Transverse colon (tissue), 4 donors: ENCODE measurements around the gene MYRIP. TPM values are rescaled to one million over a fixed set of nuclear protein-coding genes. Genes with fewer than 3 reads are reported as not detected.

Experiments
- DNase-seq: peaks from one replicate; pipeline ENCODE4 v3.0.0-alpha.2; 2019
- H3K27ac ChIP-seq, 4 donors: fragments of 200-600 bp; sonication (generic); 2 replicates each; pipeline ENCODE4 v1.5.1; 2016 to 2018; ENCODE audit warnings: inconsistent platforms in 4 of 4
- H3K27me3 ChIP-seq: fragments of 200-600 bp; sonication (generic); 2 replicates; pipeline ENCODE4 v1.5.1; 2017; ENCODE audit warnings: inconsistent platforms
- H3K36me3 ChIP-seq, 4 donors: fragments of 200-600 bp; sonication (generic); 2 replicates each; pipeline ENCODE4 v1.5.1; 2017 to 2019; ENCODE audit warnings: inconsistent platforms in 4 of 4
- H3K4me1 ChIP-seq, 4 donors: fragments of 200-600 bp; sonication (generic); 2 replicates each; pipeline ENCODE4 v1.5.1; 2017 to 2020; ENCODE audit warnings: inconsistent platforms in 4 of 4
- H3K4me3 ChIP-seq, 4 donors: fragments of 200-600 bp; sonication (generic); 1 replicate in 1 of 4; 2 replicates in 3 of 4; pipeline versions ENCODE4 v1.5.1 to v1.6.1; 2017 to 2019; ENCODE audit warnings: inconsistent platforms in 4 of 4
- H3K9me3 ChIP-seq, 2 donors: fragments of 200-600 bp; sonication (generic); 2 replicates each; pipeline ENCODE4 v1.5.1; 2017 to 2019; ENCODE audit warnings: inconsistent platforms in 2 of 2
- EP300 ChIP-seq: sonication (generic); formaldehyde crosslinking; IDR thresholded peaks from one replicate; pipeline ENCODE4 v1.6.1; 2017; ENCODE audit warnings: antibody characterized with exemption, low read depth
- POLR2A ChIP-seq: fragments of 450-650 bp; IDR thresholded peaks from one replicate; pipeline ENCODE4 v1.6.1; 2016; ENCODE audit warnings: antibody characterized with exemption, mild to moderate bottlenecking, moderate library complexity
- POLR2AphosphoS5 ChIP-seq, 3 donors: sonication (generic); formaldehyde crosslinking; IDR thresholded peaks; one replicate each; pipeline ENCODE4 v1.6.1; 2016; ENCODE audit warnings: antibody characterized with exemption in 3 of 3
- WGBS, 2 donors: methylation state at CpG; one replicate each; pipeline ENCODE4 v1.1.5; 2018; ENCODE audit warnings: low coverage in 1 of 2; 5-methylcytosine and 5-hydroxymethylcytosine counted together
- in situ Hi-C, 4 donors: fragments of 200-750 bp; cut with MboI; loops; one replicate each; pipeline versions ENCODE4 v1.15.0 to v1.15.1; 2017; ENCODE audit warnings: low sequenced_read_pairs in 3 of 4, low pct_ligation_motif_present in 1 of 4, low pct_unique_long_range_greater_than_20kb in 1 of 4
- intact Hi-C: fragments of 100-400 bp; cut with DNase I; formaldehyde crosslinking; loops from one replicate; pipeline ENCODE4 v1.15.1; 2023; ENCODE audit warnings: low total_unique reads
- total RNA-seq, 4 donors: library from RNA; depleted of rRNA; stranded (reverse); fragments of >200 nt; gene quantifications; one replicate each; pipeline ENCODE4 v1.1.0, GENCODE V29; 2016
- TF ChIP-seq, protein P1 (sequence below), 5 experiments: fragments of 200-600 bp in 3 of 5; fragments of 450-650 bp in 2 of 5; sonication (generic) in 3 of 5; IDR thresholded peaks; 1 replicate in 2 of 5; 2 replicates in 3 of 5; pipeline ENCODE4 v1.5.1; 2016 to 2017; ENCODE audit warnings: antibody characterized with exemption in 5 of 5, inconsistent platforms in 3 of 5, mild to moderate bottlenecking in 2 of 5, moderate library complexity in 1 of 5

The MYRIP gene
- total RNA-seq, 4 donors from 2014 or later: 2.6 to 19.7 (median 5.4) TPM

GRCh38 chr3:39808467-39809180, 785 bp upstream of the MYRIP start:
- intact Hi-C loops (no loop called here), in situ Hi-C loops (no loop called here)
- peaks cover 52% of the 10 kb centered on the region for H3K27me3 ChIP-seq
- peaks cover 14 to 25% (median 16%) of the 10 kb centered on the region in 4 donors for H3K4me1 ChIP-seq
- WGBS, 2 donors: 10 to 33% methylated on average over 6 to 26 of the region's 26 CpGs
- H3K4me3 ChIP-seq: peak overlapping the region in 3 of 4 donors; percentile 31 to 55 (median 53)
- peak overlapping the region in 3 of 4 donors; percentile 19 to 48 (median 29) for H3K27ac ChIP-seq
- TF ChIP-seq POLR2AphosphoS5 (IDR thresholded peaks at IDR 0.05): no peak
- TF ChIP-seq POLR2A: no peak
- TF ChIP-seq, protein P1, sequence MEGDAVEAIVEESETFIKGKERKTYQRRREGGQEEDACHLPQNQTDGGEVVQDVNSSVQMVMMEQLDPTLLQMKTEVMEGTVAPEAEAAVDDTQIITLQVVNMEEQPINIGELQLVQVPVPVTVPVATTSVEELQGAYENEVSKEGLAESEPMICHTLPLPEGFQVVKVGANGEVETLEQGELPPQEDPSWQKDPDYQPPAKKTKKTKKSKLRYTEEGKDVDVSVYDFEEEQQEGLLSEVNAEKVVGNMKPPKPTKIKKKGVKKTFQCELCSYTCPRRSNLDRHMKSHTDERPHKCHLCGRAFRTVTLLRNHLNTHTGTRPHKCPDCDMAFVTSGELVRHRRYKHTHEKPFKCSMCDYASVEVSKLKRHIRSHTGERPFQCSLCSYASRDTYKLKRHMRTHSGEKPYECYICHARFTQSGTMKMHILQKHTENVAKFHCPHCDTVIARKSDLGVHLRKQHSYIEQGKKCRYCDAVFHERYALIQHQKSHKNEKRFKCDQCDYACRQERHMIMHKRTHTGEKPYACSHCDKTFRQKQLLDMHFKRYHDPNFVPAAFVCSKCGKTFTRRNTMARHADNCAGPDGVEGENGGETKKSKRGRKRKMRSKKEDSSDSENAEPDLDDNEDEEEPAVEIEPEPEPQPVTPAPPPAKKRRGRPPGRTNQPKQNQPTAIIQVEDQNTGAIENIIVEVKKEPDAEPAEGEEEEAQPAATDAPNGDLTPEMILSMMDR (IDR thresholded peaks at IDR 0.05): no peak
- no peak for TF ChIP-seq EP300
- no peaks in the 10 kb centered on the region for H3K9me3 ChIP-seq
- DNase-seq: no peak
- no peaks in the 10 kb centered on the region for H3K36me3 ChIP-seq

DNA sequence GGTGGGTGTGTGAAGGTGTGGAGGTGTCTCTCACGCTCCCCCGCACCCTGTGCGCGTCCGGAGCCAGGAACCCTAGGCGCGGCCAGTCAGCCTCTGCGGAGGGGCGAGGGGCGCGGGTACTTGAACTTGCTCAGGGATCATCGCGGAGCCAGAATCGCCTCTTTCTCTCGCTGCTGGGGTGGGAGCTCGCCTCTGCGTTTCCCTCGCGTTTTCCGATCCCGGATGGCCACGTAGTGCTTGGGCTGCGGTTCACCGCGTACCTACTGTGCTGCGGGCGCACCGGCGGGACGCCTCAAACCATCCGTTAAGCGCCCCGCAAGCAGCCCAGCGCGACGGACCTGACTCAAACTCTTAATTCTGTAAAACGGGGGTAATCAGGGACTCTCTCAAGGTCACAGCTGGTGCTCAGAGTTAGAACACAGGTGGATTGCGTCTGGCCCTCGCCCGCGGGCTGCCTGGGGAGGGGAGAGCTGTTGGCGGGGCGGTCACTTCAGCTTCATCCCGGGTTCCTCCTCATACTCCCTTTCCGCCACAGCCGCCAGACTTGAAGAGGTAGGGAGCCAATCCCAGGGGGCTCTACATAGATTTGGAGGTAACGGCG, 686 bp downstream of the MYRIP start:
- in situ Hi-C loops (no loop called here), intact Hi-C loops (no loop called here)
- H3K4me3 ChIP-seq: peak overlapping the region; percentile 30 to 65 (median 48)
- TF ChIP-seq, protein P1 (IDR thresholded peaks at IDR 0.05): no peak
- TF ChIP-seq POLR2A: no peak
- no peak for TF ChIP-seq POLR2AphosphoS5 (IDR thresholded peaks at IDR 0.05)
- TF ChIP-seq EP300: no peak
- no peak for DNase-seq
- peak overlapping the region; percentile 11 to 66 (median 30) for H3K27ac ChIP-seq
- 2% methylated on average over 32 of the region's 48 CpGs; no CpG with 5 or more reads in 1 of the 2 donors for WGBS, 2 donors
- H3K27me3 ChIP-seq: peaks cover 52% of the 10 kb centered on the region
- peaks cover 14 to 25% (median 16%) of the 10 kb centered on the region in 4 donors for H3K4me1 ChIP-seq
- H3K36me3 ChIP-seq: no peaks in the 10 kb centered on the region
- H3K9me3 ChIP-seq: no peaks in the 10 kb centered on the region

DNA sequence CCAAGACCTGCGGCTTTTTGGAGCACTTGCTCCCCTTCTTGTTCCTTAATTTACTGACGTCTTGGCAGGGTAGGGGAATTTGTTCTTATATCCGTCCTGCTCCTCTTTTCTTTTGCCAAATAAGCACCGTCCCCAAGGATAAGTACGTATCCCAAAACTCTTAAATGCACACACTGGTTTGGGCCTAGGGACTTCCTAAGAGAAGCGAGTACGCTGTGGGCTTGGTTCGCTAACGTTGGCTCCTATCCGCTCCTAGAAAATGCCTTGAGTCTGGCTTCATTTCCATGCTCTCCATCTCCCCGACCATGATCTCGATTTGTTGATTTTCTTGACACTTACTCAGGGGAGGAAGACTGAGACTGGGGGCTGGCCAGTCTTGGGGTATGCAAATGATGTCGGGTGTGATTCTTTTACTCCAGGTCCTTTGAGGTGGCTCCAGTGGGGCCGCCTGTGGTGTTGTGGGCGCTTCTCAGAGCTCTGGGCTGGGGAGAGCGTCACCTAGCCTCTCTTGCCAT, 1.3 kb downstream of the MYRIP start:
- no peak for DNase-seq
- Histone ChIP-seq H3K9me3 (no peaks in the 10 kb centered on the region), H3K36me3 (no peaks in the 10 kb centered on the region), H3K4me3 (peak overlapping the region in 3 of 4 donors; percentile 43 to 65 (median 53)), H3K27ac (no peak overlapping the region), H3K27me3 (peaks cover 52% of the 10 kb centered on the region), H3K4me1 (peaks cover 14 to 25% (median 16%) of the 10 kb centered on the region in 4 donors)
- TF ChIP-seq, protein P1 (IDR thresholded peaks at IDR 0.05): no peak
- TF ChIP-seq POLR2A (no peak), EP300 (no peak), POLR2AphosphoS5 (IDR thresholded peaks at IDR 0.05) (no peak)
- intact Hi-C loops: no loop called here
- in situ Hi-C loops: no loop called here
- WGBS, 2 donors: 13 to 36% methylated on average over 15 to 16 of the region's 16 CpGs

GRCh38 chr3:39811561-39811960, 2.2 kb downstream of the MYRIP start:
- DNase-seq: no peak
- 88 to 90% methylated on average over 5 to 9 of the region's 9 CpGs for WGBS, 2 donors
- TF ChIP-seq, protein P1 (IDR thresholded peaks at IDR 0.05): no peak
- TF ChIP-seq POLR2A: no peak
- no peak for TF ChIP-seq EP300
- no peak for TF ChIP-seq POLR2AphosphoS5 (IDR thresholded peaks at IDR 0.05)
- in situ Hi-C loops (no loop called here), intact Hi-C loops (no loop called here)
- H3K27me3 ChIP-seq: peaks cover 52% of the 10 kb centered on the region
- no peak overlapping the region for H3K27ac ChIP-seq
- H3K4me1 ChIP-seq: peaks cover 14 to 25% (median 16%) of the 10 kb centered on the region in 4 donors
- H3K36me3 ChIP-seq: no peaks in the 10 kb centered on the region
- H3K9me3 ChIP-seq: no peaks in the 10 kb centered on the region
- H3K4me3 ChIP-seq: peak overlapping the region in 1 of 4 donors; percentile 65
